ENCODE data around the gene IFIT2. TPM values are rescaled to one million over a fixed set of nuclear protein-coding genes. Genes with fewer than 3 reads are reported as not detected.

IFIT2 gene
- total and polyA plus RNA-seq, 4 donors: 4.8 to 5.5 (median 5.2) TPM

- H3K27me3 ChIP-seq (ENCODE audit: control insufficient read depth in 4 of 4, insufficient read depth in 4 of 4, low read length in 3 of 4): no peaks in the 10 kb centered on the region
- no peak overlapping the region for H3K9ac ChIP-seq (ENCODE audit: low read depth in 1 of 2, low read length in 2 of 2)
- peaks cover 1 to 26% (median 25%) of the 10 kb centered on the region in 4 donors for H3K4me1 ChIP-seq (ENCODE audit: control insufficient read depth in 4 of 4, insufficient read depth in 4 of 4, low read length in 3 of 4)
- DNase-seq (ENCODE audit: low spot score): no peak
- H3K36me3 ChIP-seq (ENCODE audit: control insufficient read depth in 4 of 4, insufficient read depth in 3 of 4, low read depth in 1 of 4, low read length in 3 of 4): peaks cover 5 to 23% (median 19%) of the 10 kb centered on the region in 4 donors
- H3K9me3 ChIP-seq (ENCODE audit: control insufficient read depth in 4 of 4, low read length in 3 of 4): no peaks in the 10 kb centered on the region
- H3K4me3 ChIP-seq (ENCODE audit: low read depth in 1 of 3, low read length in 3 of 3): no peak overlapping the region
- TF ChIP-seq NR2F2 (IDR thresholded peaks at IDR 0.05) (no peak), REST (IDR thresholded peaks at IDR 0.05) (no peak), YY1 (IDR thresholded peaks at IDR 0.05) (no peak), GABPA (IDR thresholded peaks at IDR 0.05 in 1 of 2, conservative IDR thresholded peaks at IDR 0.05 in 1 of 2) (no peak), CTCF (IDR thresholded peaks at IDR 0.05; ENCODE audit: low read depth, low read length, missing input control) (no peak), EGR1 (IDR thresholded peaks at IDR 0.05; ENCODE audit: low read depth in 2 of 2) (no peak), SP1 (IDR thresholded peaks at IDR 0.05) (no peak), JUND (IDR thresholded peaks at IDR 0.05) (no peak), RAD21 (IDR thresholded peaks at IDR 0.05) (no peak), ATF3 (IDR thresholded peaks at IDR 0.05) (no peak), FOXA2 (IDR thresholded peaks at IDR 0.05) (no peak), MAX (IDR thresholded peaks at IDR 0.05) (no peak)
- H3K27ac ChIP-seq (ENCODE audit: low read depth in 1 of 2, low read length in 2 of 2): no peak overlapping the region
These were observed 3.1 kb downstream of the IFIT2 start for GRCh38 chr10:89304925-89305324.

GRCh38 chr10:89305766-89306433 lies 4.1 kb downstream of the IFIT2 start:
- no peaks in the 10 kb centered on the region for H3K9me3 ChIP-seq (ENCODE audit: control insufficient read depth in 4 of 4, low read length in 3 of 4)
- no peak for TF ChIP-seq RXRA (IDR thresholded peaks at IDR 0.05)
- no peak for TF ChIP-seq FOXA1 (IDR thresholded peaks at IDR 0.05)
- TF ChIP-seq ATF3 (IDR thresholded peaks at IDR 0.05): no peak
- TF ChIP-seq HNF4G (IDR thresholded peaks at IDR 0.05): no peak
- no peak for TF ChIP-seq MAX (IDR thresholded peaks at IDR 0.05)
- no peak for TF ChIP-seq GABPA (IDR thresholded peaks at IDR 0.05 in 1 of 2, conservative IDR thresholded peaks at IDR 0.05 in 1 of 2)
- no peak for TF ChIP-seq YY1 (IDR thresholded peaks at IDR 0.05)
- no peak overlapping the region for H3K27ac ChIP-seq (ENCODE audit: low read depth in 1 of 2, low read length in 2 of 2)
- H3K9ac ChIP-seq (ENCODE audit: low read depth in 1 of 2, low read length in 2 of 2): no peak overlapping the region
- peaks cover 1 to 24% (median 22%) of the 10 kb centered on the region in 4 donors for H3K4me1 ChIP-seq (ENCODE audit: control insufficient read depth in 4 of 4, insufficient read depth in 4 of 4, low read length in 3 of 4)
- H3K36me3 ChIP-seq (ENCODE audit: control insufficient read depth in 4 of 4, insufficient read depth in 3 of 4, low read depth in 1 of 4, low read length in 3 of 4): peaks cover 5 to 23% (median 19%) of the 10 kb centered on the region in 4 donors
- no peak for DNase-seq (ENCODE audit: low spot score)
- H3K27me3 ChIP-seq (ENCODE audit: control insufficient read depth in 4 of 4, insufficient read depth in 4 of 4, low read length in 3 of 4): no peaks in the 10 kb centered on the region
- no peak overlapping the region for H3K4me3 ChIP-seq (ENCODE audit: low read depth in 1 of 3, low read length in 3 of 3)
- WGBS: 95% methylated on average over 9 of the region's 9 CpGs

All from liver (tissue), 9 donors.